ENCODE results near the gene MYH9. TPM values are rescaled to one million over a fixed set of nuclear protein-coding genes. Genes with fewer than 3 reads are reported as not detected.

MYH9 gene
- total RNA-seq, 4 donors from 2014 or later: 304 to 366 (median 322) TPM

DNA sequence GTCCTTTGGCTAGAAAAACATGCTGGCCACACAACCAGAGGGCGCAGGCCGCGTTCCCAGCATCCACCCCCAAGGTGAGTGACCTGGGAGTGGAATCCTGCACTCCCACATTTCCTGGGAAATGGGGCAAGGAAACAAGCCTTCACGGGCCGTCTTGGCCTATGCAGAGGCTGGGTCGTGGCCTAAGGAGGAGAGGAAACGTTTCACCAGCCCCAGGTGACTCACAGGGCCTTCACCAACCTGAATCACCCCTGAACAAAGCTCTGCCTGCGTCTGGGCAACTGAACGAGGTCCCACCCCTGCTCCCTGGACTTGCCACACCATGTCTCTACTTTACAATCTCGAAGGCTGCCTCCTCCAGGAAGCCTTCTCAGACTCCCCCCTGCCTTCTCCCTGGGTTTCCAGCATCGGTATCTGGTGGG is 13.2 kb downstream of the MYH9 start:
- peak overlapping the region in 1 of 2 donors; percentile 0 for H3K4me3 ChIP-seq
- no peaks in the 10 kb centered on the region for H3K27me3 ChIP-seq
- TF ChIP-seq EP300 (IDR thresholded peaks at IDR 0.05): no peak
- TF ChIP-seq, protein P1, sequence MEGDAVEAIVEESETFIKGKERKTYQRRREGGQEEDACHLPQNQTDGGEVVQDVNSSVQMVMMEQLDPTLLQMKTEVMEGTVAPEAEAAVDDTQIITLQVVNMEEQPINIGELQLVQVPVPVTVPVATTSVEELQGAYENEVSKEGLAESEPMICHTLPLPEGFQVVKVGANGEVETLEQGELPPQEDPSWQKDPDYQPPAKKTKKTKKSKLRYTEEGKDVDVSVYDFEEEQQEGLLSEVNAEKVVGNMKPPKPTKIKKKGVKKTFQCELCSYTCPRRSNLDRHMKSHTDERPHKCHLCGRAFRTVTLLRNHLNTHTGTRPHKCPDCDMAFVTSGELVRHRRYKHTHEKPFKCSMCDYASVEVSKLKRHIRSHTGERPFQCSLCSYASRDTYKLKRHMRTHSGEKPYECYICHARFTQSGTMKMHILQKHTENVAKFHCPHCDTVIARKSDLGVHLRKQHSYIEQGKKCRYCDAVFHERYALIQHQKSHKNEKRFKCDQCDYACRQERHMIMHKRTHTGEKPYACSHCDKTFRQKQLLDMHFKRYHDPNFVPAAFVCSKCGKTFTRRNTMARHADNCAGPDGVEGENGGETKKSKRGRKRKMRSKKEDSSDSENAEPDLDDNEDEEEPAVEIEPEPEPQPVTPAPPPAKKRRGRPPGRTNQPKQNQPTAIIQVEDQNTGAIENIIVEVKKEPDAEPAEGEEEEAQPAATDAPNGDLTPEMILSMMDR (IDR thresholded peaks at IDR 0.05): no peak
- no peak for TF ChIP-seq POLR2A (IDR thresholded peaks at IDR 0.05)
- peak; percentile 41 for TF ChIP-seq POLR2AphosphoS5 (IDR thresholded peaks at IDR 0.05)
- H3K36me3 ChIP-seq: peaks cover 0 to 7% of the 10 kb centered on the region in 2 donors
- peak overlapping the region; percentile 34 to 100 (median 98) for H3K27ac ChIP-seq
- H3K4me1 ChIP-seq: peaks cover 0 to 100% (median 85%) of the 10 kb centered on the region in 3 donors
- ATAC-seq: peak; percentile 14
- WGBS, 2 donors (ENCODE audit: low coverage in 1 of 2): 27% methylated on average over 8 of the region's 11 CpGs; no CpG with 5 or more reads in 1 of the 2 donors
- H3K9me3 ChIP-seq: no peaks in the 10 kb centered on the region

DNA sequence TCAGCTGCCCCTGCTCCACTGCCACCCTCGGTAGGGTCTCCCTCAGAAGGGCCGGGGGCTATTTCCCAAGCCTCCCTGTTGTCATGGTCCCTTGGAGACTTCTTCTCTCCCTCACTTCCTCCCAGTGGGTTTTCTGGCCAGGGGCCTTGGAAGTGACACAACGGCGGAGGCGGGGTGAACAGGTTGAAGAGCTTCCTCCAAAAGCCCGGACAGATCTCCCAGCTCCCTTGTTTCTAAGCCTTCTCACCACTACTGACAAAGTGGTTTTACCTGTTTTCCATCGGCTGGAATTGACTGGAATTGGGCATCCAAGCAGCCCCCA is 14.5 kb downstream of the MYH9 start:
- TF ChIP-seq POLR2AphosphoS5 (IDR thresholded peaks at IDR 0.05) (no peak), EP300 (IDR thresholded peaks at IDR 0.05) (no peak), POLR2A (IDR thresholded peaks at IDR 0.05) (no peak)
- TF ChIP-seq, protein P1 (IDR thresholded peaks at IDR 0.05): no peak
- H3K27me3 ChIP-seq: no peaks in the 10 kb centered on the region
- peaks cover 0 to 6% of the 10 kb centered on the region in 2 donors for H3K36me3 ChIP-seq
- no peak for ATAC-seq
- peak overlapping the region in 1 of 2 donors; percentile 22 for H3K4me3 ChIP-seq
- H3K4me1 ChIP-seq: peaks cover 0 to 100% (median 90%) of the 10 kb centered on the region in 3 donors
- H3K27ac ChIP-seq: peak overlapping the region; percentile 84 to 100 (median 98)
- 20 to 34% methylated on average over 5 to 7 of the region's 7 CpGs for WGBS, 2 donors (ENCODE audit: low coverage in 1 of 2)
- H3K9me3 ChIP-seq: no peaks in the 10 kb centered on the region

DNA sequence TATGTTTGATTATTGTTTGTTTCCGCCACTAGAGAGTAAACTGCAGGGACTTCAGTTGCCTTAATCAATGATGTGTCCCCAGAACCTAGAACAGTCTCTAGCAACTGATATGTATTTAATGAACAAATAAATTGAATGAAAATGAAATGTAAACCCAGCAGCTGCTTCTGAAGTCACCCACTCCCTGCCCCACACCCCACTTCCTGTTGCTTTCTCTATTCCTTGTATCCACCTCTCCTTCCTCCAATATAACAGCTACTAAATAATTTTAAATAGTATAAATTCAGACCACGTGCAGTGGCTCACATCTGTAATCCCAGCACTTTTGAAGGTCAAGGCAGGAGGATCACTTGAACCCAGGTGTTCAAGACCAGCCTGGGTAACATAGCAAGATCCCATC is 15.8 kb downstream of the MYH9 start:
- H3K9me3 ChIP-seq: no peaks in the 10 kb centered on the region
- 50 to 64% methylated on average over 2 of the region's 2 CpGs for WGBS, 2 donors (ENCODE audit: low coverage in 1 of 2)
- no peak for ATAC-seq
- H3K4me3 ChIP-seq: no peak overlapping the region
- TF ChIP-seq POLR2A (IDR thresholded peaks at IDR 0.05) (no peak), EP300 (IDR thresholded peaks at IDR 0.05) (no peak), POLR2AphosphoS5 (IDR thresholded peaks at IDR 0.05) (no peak)
- TF ChIP-seq, protein P1 (IDR thresholded peaks at IDR 0.05): no peak
- H3K27ac ChIP-seq: peak overlapping the region; percentile 84 to 100 (median 98)
- H3K4me1 ChIP-seq: peaks cover 4 to 100% (median 91%) of the 10 kb centered on the region in 3 donors
- peaks cover 0 to 6% of the 10 kb centered on the region in 2 donors for H3K36me3 ChIP-seq
- no peaks in the 10 kb centered on the region for H3K27me3 ChIP-seq

DNA sequence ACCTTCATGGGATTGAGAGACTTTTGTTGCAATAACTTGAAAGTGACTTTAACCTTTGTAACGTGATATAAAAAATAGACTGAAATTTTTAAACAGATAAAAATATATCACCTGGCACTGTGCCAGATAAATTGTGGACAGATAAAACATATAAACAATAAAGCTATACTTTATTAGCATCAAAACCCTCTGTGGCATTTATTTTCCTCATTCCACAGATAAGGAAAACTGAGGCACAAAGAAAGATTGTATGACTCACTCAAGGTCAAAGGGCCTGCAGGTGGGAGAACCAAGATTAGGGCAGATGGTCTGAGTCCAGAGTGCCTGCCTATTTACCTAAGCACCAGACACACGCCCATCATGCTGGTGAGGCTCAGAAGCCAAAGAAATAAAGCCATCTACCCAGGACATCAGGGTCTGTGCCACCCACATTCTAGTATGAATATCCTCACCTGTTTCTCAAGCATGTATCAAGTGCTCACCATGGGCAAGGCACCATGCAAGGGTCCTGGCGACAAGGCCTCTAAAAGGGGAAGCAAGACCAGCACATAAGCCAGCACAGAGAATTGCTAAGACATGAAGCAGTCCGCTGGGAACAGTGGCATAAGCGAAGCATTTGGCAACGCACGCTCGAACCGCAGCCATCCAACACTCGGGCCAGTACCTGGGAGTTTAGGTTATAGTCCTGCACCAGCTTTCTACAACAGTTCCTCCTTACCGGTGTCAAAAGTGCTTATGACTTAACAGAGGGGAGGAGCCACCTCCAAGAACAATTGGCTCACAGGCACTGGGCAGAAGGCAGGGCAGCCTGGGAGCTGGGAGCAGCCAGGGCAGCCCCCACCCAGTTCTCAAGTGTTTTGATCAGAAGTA is 17.6 kb downstream of the MYH9 start:
- H3K27me3 ChIP-seq: no peaks in the 10 kb centered on the region
- TF ChIP-seq POLR2A (IDR thresholded peaks at IDR 0.05) (peak in 1 of 2 donors; percentile 28), EP300 (IDR thresholded peaks at IDR 0.05) (no peak), POLR2AphosphoS5 (IDR thresholded peaks at IDR 0.05) (peak; percentile 23)
- peak; percentile 63 for ATAC-seq
- 12 to 56% methylated on average over 7 to 10 of the region's 11 CpGs for WGBS, 2 donors (ENCODE audit: low coverage in 1 of 2)
- H3K4me3 ChIP-seq: peak overlapping the region in 1 of 2 donors; percentile 23
- H3K9me3 ChIP-seq: no peaks in the 10 kb centered on the region
- H3K4me1 ChIP-seq: peaks cover 4 to 100% (median 94%) of the 10 kb centered on the region in 3 donors
- peak overlapping the region; percentile 84 to 100 (median 98) for H3K27ac ChIP-seq
- peaks cover 0 to 2% of the 10 kb centered on the region in 2 donors for H3K36me3 ChIP-seq

DNA sequence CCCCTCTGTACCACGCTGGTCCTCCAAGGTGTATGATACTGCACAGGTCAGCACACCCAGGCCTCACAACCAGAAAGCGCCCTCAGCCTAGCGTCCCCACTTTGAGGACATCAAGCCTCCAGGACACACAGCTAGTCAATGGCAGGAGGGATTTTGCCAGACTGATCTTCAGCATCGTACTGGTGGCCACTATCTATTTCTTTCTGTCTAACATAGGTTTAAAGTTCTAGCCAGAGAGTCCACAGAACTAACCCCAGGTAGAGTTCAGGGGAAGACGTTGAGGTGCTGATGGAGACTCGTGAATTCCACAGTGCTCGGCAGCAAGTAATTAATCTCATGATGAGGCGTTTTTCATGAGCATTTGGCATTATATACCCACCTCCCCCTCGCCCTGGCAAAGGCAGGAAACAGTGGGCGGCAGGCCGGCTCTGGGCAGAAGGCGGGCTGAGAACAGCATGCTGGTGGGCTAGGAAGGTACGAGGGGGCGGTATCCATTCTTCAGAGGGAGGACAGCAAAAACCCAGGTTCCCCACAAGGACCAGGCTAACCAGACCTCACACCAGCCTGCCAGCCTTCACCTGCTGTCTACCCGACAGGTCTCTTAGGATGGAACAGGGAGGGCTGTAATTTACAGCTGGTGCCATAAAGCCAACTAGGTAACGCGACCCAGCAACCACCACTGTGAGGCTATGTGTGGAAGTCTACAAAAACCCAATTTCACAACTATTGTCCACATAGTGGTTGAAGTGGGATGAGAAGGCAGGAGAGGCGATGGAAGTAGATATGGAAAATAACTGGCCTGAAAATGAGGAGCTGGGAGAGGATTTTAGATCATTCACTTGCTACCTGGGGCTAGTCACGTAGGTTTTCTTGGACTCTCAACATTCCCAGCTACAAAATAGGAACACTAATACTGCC is 18.5 kb downstream of the MYH9 start:
- TF ChIP-seq POLR2AphosphoS5 (IDR thresholded peaks at IDR 0.05) (peak; percentile 14), POLR2A (IDR thresholded peaks at IDR 0.05) (no peak)
- TF ChIP-seq, protein P1 (IDR thresholded peaks at IDR 0.05): no peak
- no peak for ATAC-seq
- WGBS, 2 donors (ENCODE audit: low coverage in 1 of 2): 27 to 29% methylated on average over 8 to 10 of the region's 19 CpGs
- peak overlapping the region; percentile 84 to 100 (median 98) for H3K27ac ChIP-seq
- peaks cover 4 to 100% (median 94%) of the 10 kb centered on the region in 3 donors for H3K4me1 ChIP-seq
- H3K4me3 ChIP-seq: peak overlapping the region in 1 of 2 donors; percentile 15
- H3K36me3 ChIP-seq: no peaks in the 10 kb centered on the region
- no peaks in the 10 kb centered on the region for H3K27me3 ChIP-seq
- no peaks in the 10 kb centered on the region for H3K9me3 ChIP-seq
